ENCODE measurements around the gene GP1BB. TPM values are rescaled to one million over a fixed set of nuclear protein-coding genes. Genes with fewer than 3 reads are reported as not detected.

GP1BB gene
- polyA plus RNA-seq, 1 of the 3 experiments (the other 2 are of a cell fraction) = 1.5 TPM

DNA sequence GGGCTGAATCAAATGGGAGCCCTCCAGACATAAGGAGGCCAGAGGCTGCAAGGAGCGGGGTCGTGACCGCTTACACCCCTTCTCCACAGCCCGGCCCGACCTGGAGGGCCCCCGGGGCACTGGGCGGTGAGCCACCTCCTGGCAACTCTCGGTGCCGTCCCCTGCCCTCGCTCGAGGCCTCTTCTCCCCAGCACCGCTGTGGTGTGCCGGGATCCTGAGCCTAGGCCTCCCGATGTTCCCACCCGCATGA, 432 bp upstream of the GP1BB start:
- CTCF ChIA-PET = interaction anchor here (0.7 to 4.0 kb wide), 4 partner anchors 8 to 187 kb away, joined by 3 to 42 read pairs (median 6); no protein-coding TSS in a partner anchor
- no peaks in the 10 kb centered on the region for H3K9me3 ChIP-seq
- POLR2A ChIA-PET = no interaction called here
- H3K9ac ChIP-seq = no peak overlapping the region
- H3K9me2 ChIP-seq = no peaks in the 10 kb centered on the region
- H2AFZ ChIP-seq (ENCODE audit: low read depth) = no peak overlapping the region
- H3K4me3 ChIP-seq (ENCODE audit: low read depth in 2 of 2, low read length in 1 of 2) = no peak overlapping the region
- peaks cover 0 to 5% of the 10 kb centered on the region in 2 experiments; a peak in 1 of 4 replicates for H3K4me1 ChIP-seq (ENCODE audit: control insufficient read depth in 1 of 2, insufficient read depth in 2 of 2, low read depth in 1 of 2, low read length in 1 of 2)
- no peak for TF ChIP-seq EZH2phosphoT487 (IDR thresholded peaks at IDR 0.05; ENCODE audit: borderline replicate concordance, low read depth)
- no peak for TF ChIP-seq MXI1 (IDR thresholded peaks at IDR 0.05; ENCODE audit: low read depth, low read length)
- TF ChIP-seq RXRA (IDR thresholded peaks at IDR 0.05; ENCODE audit: borderline replicate concordance, low read depth) = no peak
- peaks cover 0 to 5% of the 10 kb centered on the region in 2 experiments for H3K36me3 ChIP-seq (replicated peaks in 1 of 2; ENCODE audit: control insufficient read depth in 1 of 2, insufficient read depth in 2 of 2, low read length in 1 of 2)
- H4K20me1 ChIP-seq (ENCODE audit: insufficient read depth) = no peaks in the 10 kb centered on the region
- no peaks in the 10 kb centered on the region for H3K27me3 ChIP-seq (ENCODE audit: insufficient read depth)
- H3K27ac ChIP-seq (ENCODE audit: low read depth in 2 of 2, low read length in 1 of 2) = no peak overlapping the region; a peak in 1 of 4 replicates
- no peaks in the 10 kb centered on the region for H3K79me2 ChIP-seq (ENCODE audit: insufficient read depth)
- no peaks in the 10 kb centered on the region for H3F3A ChIP-seq (replicated peaks; ENCODE audit: insufficient read depth)
- 90% methylated on average over 12 of the region's 15 CpGs for WGBS (ENCODE audit: low lambda C conversion rate)
- no peak overlapping the region for H3K4me2 ChIP-seq
- no peak for DNase-seq

DNA sequence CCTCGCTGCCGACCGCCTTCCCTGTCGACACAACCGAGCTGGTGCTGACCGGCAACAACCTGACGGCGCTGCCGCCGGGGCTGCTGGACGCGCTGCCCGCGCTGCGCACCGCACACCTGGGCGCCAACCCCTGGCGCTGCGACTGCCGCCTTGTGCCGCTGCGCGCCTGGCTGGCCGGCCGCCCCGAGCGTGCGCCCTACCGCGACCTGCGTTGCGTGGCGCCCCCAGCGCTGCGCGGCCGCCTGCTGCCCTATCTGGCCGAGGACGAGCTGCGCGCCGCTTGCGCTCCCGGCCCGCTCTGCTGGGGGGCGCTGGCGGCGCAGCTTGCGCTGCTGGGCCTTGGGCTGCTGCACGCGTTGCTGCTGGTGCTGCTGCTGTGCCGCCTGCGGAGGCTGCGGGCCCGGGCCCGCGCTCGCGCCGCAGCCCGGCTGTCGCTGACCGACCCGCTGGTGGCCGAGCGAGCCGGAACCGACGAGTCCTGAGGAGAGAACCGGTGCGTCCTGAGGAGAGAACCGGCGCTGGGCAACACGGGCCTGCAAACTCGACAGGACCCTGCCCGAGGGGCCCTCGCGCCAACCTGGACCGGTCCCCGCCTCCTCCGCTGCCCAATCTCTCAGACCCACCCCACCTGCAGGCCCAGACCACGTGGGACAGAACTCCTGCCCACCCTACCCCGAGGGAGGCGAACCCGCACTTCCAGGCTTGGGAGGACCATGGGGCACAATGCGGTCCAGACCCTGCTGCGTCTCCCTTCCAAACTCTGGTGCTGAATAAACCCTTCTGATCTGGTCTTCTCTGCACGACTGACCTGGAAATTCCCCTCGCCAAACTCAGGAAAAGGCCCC, 866 bp downstream of the GP1BB start:
- Histone ChIP-seq H4K20me1 (ENCODE audit: insufficient read depth) (no peaks in the 10 kb centered on the region), H3K79me2 (ENCODE audit: insufficient read depth) (no peaks in the 10 kb centered on the region), H3K4me1 (ENCODE audit: control insufficient read depth in 1 of 2, insufficient read depth in 2 of 2, low read depth in 1 of 2, low read length in 1 of 2) (peaks cover 0 to 10% of the 10 kb centered on the region in 2 experiments; a peak in 1 of 4 replicates), H3K9me2 (no peaks in the 10 kb centered on the region), H3K27ac (ENCODE audit: low read depth in 2 of 2, low read length in 1 of 2) (no peak overlapping the region), H3F3A (replicated peaks; ENCODE audit: insufficient read depth) (no peaks in the 10 kb centered on the region), H3K9me3 (no peaks in the 10 kb centered on the region), H3K4me2 (no peak overlapping the region), H3K27me3 (ENCODE audit: insufficient read depth) (no peaks in the 10 kb centered on the region), H3K36me3 (replicated peaks in 1 of 2; ENCODE audit: control insufficient read depth in 1 of 2, insufficient read depth in 2 of 2, low read length in 1 of 2) (peaks cover 0 to 5% of the 10 kb centered on the region in 2 experiments), H3K9ac (no peak overlapping the region), H3K4me3 (ENCODE audit: low read depth in 2 of 2, low read length in 1 of 2) (no peak overlapping the region), H2AFZ (ENCODE audit: low read depth) (no peak overlapping the region)
- DNase-seq = no peak
- 97% methylated on average over 25 of the region's 89 CpGs for WGBS (ENCODE audit: low lambda C conversion rate)
- POLR2A ChIA-PET = interaction anchor here (0.6 kb wide), 1 partner anchor 290 kb away, joined by 3 read pairs; no protein-coding TSS in a partner anchor
- CTCF ChIA-PET = interaction anchor here (1.6 kb wide), 1 partner anchor 44 kb away, joined by 7 read pairs; no protein-coding TSS in a partner anchor
- TF ChIP-seq GABPA (IDR thresholded peaks at IDR 0.05; ENCODE audit: low read depth) = no peak
- TF ChIP-seq CHD2 (IDR thresholded peaks at IDR 0.05; ENCODE audit: low read length, partially characterized antibody) = no peak
- TF ChIP-seq MXI1 (IDR thresholded peaks at IDR 0.05; ENCODE audit: low read depth, low read length) = no peak
- TF ChIP-seq TEAD4 (IDR thresholded peaks at IDR 0.05; ENCODE audit: borderline replicate concordance, insufficient read depth) = no peak
- TF ChIP-seq, protein P1, sequence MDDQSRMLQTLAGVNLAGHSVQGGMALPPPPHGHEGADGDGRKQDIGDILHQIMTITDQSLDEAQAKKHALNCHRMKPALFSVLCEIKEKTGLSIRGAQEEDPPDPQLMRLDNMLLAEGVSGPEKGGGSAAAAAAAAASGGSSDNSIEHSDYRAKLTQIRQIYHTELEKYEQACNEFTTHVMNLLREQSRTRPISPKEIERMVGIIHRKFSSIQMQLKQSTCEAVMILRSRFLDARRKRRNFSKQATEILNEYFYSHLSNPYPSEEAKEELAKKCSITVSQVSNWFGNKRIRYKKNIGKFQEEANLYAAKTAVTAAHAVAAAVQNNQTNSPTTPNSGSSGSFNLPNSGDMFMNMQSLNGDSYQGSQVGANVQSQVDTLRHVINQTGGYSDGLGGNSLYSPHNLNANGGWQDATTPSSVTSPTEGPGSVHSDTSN (IDR thresholded peaks at IDR 0.05) = no peak
- no peak for TF ChIP-seq FOXM1 (IDR thresholded peaks at IDR 0.05; ENCODE audit: low read depth)
- no peak for TF ChIP-seq MEF2A (IDR thresholded peaks at IDR 0.05; ENCODE audit: borderline replicate concordance, low read depth)
- TF ChIP-seq, protein P2, sequence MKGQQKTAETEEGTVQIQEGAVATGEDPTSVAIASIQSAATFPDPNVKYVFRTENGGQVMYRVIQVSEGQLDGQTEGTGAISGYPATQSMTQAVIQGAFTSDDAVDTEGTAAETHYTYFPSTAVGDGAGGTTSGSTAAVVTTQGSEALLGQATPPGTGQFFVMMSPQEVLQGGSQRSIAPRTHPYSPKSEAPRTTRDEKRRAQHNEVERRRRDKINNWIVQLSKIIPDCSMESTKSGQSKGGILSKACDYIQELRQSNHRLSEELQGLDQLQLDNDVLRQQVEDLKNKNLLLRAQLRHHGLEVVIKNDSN (IDR thresholded peaks at IDR 0.05; ENCODE audit: borderline replicate concordance, low read depth) = no peak
- no peak for TF ChIP-seq SMC3 (IDR thresholded peaks at IDR 0.05; ENCODE audit: low read depth, low read length)
- TF ChIP-seq GATA2 (CRISPR knock-in tag; IDR thresholded peaks at IDR 0.05) = no peak
- no peak for TF ChIP-seq TCF12 (IDR thresholded peaks at IDR 0.05)
- TF ChIP-seq, protein P3, sequence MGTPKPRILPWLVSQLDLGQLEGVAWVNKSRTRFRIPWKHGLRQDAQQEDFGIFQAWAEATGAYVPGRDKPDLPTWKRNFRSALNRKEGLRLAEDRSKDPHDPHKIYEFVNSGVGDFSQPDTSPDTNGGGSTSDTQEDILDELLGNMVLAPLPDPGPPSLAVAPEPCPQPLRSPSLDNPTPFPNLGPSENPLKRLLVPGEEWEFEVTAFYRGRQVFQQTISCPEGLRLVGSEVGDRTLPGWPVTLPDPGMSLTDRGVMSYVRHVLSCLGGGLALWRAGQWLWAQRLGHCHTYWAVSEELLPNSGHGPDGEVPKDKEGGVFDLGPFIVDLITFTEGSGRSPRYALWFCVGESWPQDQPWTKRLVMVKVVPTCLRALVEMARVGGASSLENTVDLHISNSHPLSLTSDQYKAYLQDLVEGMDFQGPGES (IDR thresholded peaks at IDR 0.05; ENCODE audit: low read depth, low read length) = no peak
- no peak for TF ChIP-seq NRF1 (IDR thresholded peaks at IDR 0.05; ENCODE audit: low read depth, low read length)
- TF ChIP-seq ELF1 (IDR thresholded peaks at IDR 0.05) = no peak

Data from SK-N-SH (cell line).